Panc1 (cell line): ENCODE results near the gene UBAC2. TPM values are rescaled to one million over a fixed set of nuclear protein-coding genes. Genes with fewer than 3 reads are reported as not detected.

Source experiments
- ATAC-seq: fragments of 200-7000 bp; cut with Tn5 transposase; 2 replicates; pipeline ENCODE4 v1.9.1; 2020; ENCODE audit warnings: mild to moderate bottlenecking, moderate library complexity
- BruUV-seq: library from RNA; stranded (reverse); fragments of 400-500 nt; replicated peaks from 2 replicates; lab custom pipeline; 2021; lab: Mats Ljungman, UMichigan
- CTCF ChIA-PET: fragments of 300-600 bp; sonication (Branson Sonifier 250); formaldehyde crosslinking; loops from one replicate; lab custom pipeline; 2022; ENCODE audit warnings: antibody characterized with exemption; lab: Charles Lee
- POLR2A ChIA-PET: fragments of 300-600 bp; sonication (Branson Sonifier 250); formaldehyde crosslinking; loops from one replicate; lab custom pipeline; 2022; ENCODE audit warnings: antibody characterized with exemption; lab: Charles Lee
- DNase-seq: peaks from one replicate; pipeline ENCODE4 v3.0.0-alpha.2; 2010; ENCODE audit warnings: low read depth, low spot score
- H3K27ac ChIP-seq: 2 replicates; pipeline ENCODE4 v1.5.1; 2011; ENCODE audit warnings: mild to moderate bottlenecking, low read length, inconsistent platforms
- H3K27me3 ChIP-seq: fragments of 200-500 bp; sonication (Bioruptor generic); 2 replicates; pipeline ENCODE4 v1.6.0; 2014; ENCODE audit warnings: low read length, inconsistent platforms; ENCODE audit not compliant: control insufficient read depth, insufficient read depth
- H3K36me3 ChIP-seq: fragments of 200-500 bp; sonication (Bioruptor generic); 2 replicates; pipeline ENCODE4 v1.5.1; 2014; ENCODE audit warnings: inconsistent platforms, mild to moderate bottlenecking, low read length, moderate library complexity; ENCODE audit not compliant: control insufficient read depth, insufficient read depth
- H3K4me1 ChIP-seq: 2 replicates; pipeline ENCODE4 v1.5.1; 2011; ENCODE audit warnings: inconsistent platforms, mild to moderate bottlenecking, low read length, moderate library complexity; ENCODE audit not compliant: control insufficient read depth, insufficient read depth
- H3K4me3 ChIP-seq, 2 experiments: 2 replicates each; pipeline ENCODE4 v1.5.1; 2011 to 2012; ENCODE audit warnings: low read depth in 2 of 2, low read length in 2 of 2, mild to moderate bottlenecking in 2 of 2, inconsistent platforms in 1 of 2, moderate library complexity in 1 of 2
- H3K9me3 ChIP-seq: fragments of 200-500 bp; sonication (Bioruptor generic); 2 replicates; pipeline ENCODE4 v1.5.1; 2014; ENCODE audit warnings: low read depth, mild to moderate bottlenecking, inconsistent platforms, low read length, moderate library complexity; ENCODE audit not compliant: control insufficient read depth, insufficient read depth
- POLR2AphosphoS5 ChIP-seq: IDR thresholded peaks from 2 replicates; pipeline ENCODE4 v1.6.1; 2012; ENCODE audit warnings: mild to moderate bottlenecking, low read depth, low read length, moderate library complexity
- SIN3A ChIP-seq: IDR thresholded peaks from 2 replicates; pipeline ENCODE4 v1.6.1; 2012; ENCODE audit warnings: low read depth, mild to moderate bottlenecking, low read length, moderate library complexity, borderline replicate concordance; ENCODE audit not compliant: insufficient read depth
- TCF7L2 ChIP-seq: IDR thresholded peaks from 2 replicates; pipeline ENCODE4 v1.6.1; 2011; ENCODE audit warnings: mild to moderate bottlenecking, low read depth, low read length, inconsistent platforms
- in situ Hi-C: cut with HindIII; loops from 2 replicates; pipeline ENCODE4 v1.10.0; 2016; ENCODE audit warnings: low sequenced_read_pairs, low pct_unique_long_range_greater_than_20kb
- intact Hi-C: fragments of 100-400 bp; cut with micrococcal nuclease; formaldehyde crosslinking; loops from one replicate; pipeline ENCODE4 v1.10.0; 2022; ENCODE audit not compliant: unreplicated experiment
- total RNA-seq: library from RNA; stranded (reverse); gene quantifications from one replicate; pipeline ENCODE4 v1.2.1, GENCODE V29; 2021; ENCODE audit not compliant: unreplicated experiment
- TF ChIP-seq, protein P1 (sequence below): fragments of 450-650 bp; IDR thresholded peaks from 2 replicates; pipeline ENCODE4 v1.5.1; 2017; ENCODE audit warnings: mild to moderate bottlenecking
- TF ChIP-seq, protein P2 (sequence below), 2 experiments: IDR thresholded peaks; 2 replicates each; pipeline ENCODE4 v1.6.1; 2011 to 2012; ENCODE audit warnings: low read depth in 2 of 2, control low read depth in 1 of 2, low read length in 1 of 2, mild to moderate bottlenecking in 1 of 2, moderate library complexity in 1 of 2; ENCODE audit not compliant: insufficient read depth in 1 of 2

UBAC2 gene
- total RNA-seq, 1 experiment from 2014 or later, result 40.8 TPM

DNA sequence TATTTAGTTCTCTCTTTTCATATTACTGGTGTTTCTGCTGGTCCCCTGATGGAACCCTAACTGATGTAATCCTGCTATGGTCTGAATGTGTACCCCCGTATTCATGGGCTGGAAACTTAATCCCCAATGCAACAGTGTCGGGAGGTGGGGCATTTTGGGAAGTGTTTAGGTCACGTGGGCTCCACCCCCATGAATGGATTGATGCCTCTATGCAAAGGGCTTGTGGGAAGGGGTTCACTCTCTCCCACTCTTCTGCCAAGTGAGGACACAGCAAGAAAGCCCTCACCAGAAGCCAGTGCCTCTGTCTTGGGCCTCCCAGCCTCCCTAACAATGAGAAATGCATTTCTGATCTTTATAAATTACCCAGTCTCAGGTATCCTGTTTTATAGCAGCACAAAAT lies 21.2 kb upstream of the UBAC2 start:
- Histone ChIP-seq H3K9me3 (no peaks in the 10 kb centered on the region), H3K27ac (no peak overlapping the region), H3K4me1 (no peaks in the 10 kb centered on the region), H3K36me3 (no peaks in the 10 kb centered on the region), H3K27me3 (no peaks in the 10 kb centered on the region; the same call in 1 of the 2 replicates), H3K4me3 (no peak overlapping the region)
- in situ Hi-C loops, result no loop called here
- intact Hi-C loops, result loop anchor here (5.0 kb wide), 1 partner anchor 88 kb away; no protein-coding TSS in a partner anchor
- no peak for TF ChIP-seq TCF7L2
- BruUV-seq, result no TSS peak
- CTCF ChIA-PET, result no interaction called here
- POLR2A ChIA-PET, result no interaction called here
- no peak for ATAC-seq
- no peak for DNase-seq

DNA sequence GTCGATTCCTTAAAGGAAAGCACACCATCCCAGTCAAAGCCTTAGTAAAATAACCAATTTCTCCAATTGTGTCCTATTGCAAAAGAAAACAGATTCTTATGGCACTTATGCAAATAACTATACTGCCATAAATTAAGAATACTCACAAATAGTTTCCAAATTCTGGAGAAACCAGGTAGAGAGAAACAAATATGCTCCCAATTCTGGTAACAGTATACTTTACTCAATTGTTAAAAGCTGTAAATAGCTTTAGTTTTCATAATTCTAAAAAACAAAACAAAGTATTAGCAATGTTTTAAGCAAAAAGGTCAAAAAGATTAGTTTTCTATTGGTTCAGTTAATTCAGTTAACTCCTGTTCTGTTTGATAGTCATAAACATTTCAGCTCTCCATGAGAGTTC lies 18.2 kb upstream of the UBAC2 start:
- ChIA-PET CTCF (no interaction called here), POLR2A (no interaction called here)
- ATAC-seq, result no peak
- no peaks in the 10 kb centered on the region for H3K27me3 ChIP-seq
- no peak overlapping the region for H3K27ac ChIP-seq
- H3K4me1 ChIP-seq, result no peaks in the 10 kb centered on the region
- BruUV-seq, result no TSS peak
- DNase-seq, result no peak
- in situ Hi-C loops, result no loop called here
- TF ChIP-seq POLR2AphosphoS5 (no peak), TCF7L2 (no peak), SIN3A (no peak)
- TF ChIP-seq, protein P1, sequence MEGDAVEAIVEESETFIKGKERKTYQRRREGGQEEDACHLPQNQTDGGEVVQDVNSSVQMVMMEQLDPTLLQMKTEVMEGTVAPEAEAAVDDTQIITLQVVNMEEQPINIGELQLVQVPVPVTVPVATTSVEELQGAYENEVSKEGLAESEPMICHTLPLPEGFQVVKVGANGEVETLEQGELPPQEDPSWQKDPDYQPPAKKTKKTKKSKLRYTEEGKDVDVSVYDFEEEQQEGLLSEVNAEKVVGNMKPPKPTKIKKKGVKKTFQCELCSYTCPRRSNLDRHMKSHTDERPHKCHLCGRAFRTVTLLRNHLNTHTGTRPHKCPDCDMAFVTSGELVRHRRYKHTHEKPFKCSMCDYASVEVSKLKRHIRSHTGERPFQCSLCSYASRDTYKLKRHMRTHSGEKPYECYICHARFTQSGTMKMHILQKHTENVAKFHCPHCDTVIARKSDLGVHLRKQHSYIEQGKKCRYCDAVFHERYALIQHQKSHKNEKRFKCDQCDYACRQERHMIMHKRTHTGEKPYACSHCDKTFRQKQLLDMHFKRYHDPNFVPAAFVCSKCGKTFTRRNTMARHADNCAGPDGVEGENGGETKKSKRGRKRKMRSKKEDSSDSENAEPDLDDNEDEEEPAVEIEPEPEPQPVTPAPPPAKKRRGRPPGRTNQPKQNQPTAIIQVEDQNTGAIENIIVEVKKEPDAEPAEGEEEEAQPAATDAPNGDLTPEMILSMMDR, result no peak
- TF ChIP-seq, protein P2, sequence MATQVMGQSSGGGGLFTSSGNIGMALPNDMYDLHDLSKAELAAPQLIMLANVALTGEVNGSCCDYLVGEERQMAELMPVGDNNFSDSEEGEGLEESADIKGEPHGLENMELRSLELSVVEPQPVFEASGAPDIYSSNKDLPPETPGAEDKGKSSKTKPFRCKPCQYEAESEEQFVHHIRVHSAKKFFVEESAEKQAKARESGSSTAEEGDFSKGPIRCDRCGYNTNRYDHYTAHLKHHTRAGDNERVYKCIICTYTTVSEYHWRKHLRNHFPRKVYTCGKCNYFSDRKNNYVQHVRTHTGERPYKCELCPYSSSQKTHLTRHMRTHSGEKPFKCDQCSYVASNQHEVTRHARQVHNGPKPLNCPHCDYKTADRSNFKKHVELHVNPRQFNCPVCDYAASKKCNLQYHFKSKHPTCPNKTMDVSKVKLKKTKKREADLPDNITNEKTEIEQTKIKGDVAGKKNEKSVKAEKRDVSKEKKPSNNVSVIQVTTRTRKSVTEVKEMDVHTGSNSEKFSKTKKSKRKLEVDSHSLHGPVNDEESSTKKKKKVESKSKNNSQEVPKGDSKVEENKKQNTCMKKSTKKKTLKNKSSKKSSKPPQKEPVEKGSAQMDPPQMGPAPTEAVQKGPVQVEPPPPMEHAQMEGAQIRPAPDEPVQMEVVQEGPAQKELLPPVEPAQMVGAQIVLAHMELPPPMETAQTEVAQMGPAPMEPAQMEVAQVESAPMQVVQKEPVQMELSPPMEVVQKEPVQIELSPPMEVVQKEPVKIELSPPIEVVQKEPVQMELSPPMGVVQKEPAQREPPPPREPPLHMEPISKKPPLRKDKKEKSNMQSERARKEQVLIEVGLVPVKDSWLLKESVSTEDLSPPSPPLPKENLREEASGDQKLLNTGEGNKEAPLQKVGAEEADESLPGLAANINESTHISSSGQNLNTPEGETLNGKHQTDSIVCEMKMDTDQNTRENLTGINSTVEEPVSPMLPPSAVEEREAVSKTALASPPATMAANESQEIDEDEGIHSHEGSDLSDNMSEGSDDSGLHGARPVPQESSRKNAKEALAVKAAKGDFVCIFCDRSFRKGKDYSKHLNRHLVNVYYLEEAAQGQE (IDR thresholded peaks at IDR 0.05; ENCODE audit: insufficient read depth in 1 of 2, low read depth in 2 of 2, low read length in 1 of 2), result no peak
- no peaks in the 10 kb centered on the region for H3K9me3 ChIP-seq
- no peaks in the 10 kb centered on the region for H3K36me3 ChIP-seq
- intact Hi-C loops, result no loop called here
- no peak overlapping the region for H3K4me3 ChIP-seq

DNA sequence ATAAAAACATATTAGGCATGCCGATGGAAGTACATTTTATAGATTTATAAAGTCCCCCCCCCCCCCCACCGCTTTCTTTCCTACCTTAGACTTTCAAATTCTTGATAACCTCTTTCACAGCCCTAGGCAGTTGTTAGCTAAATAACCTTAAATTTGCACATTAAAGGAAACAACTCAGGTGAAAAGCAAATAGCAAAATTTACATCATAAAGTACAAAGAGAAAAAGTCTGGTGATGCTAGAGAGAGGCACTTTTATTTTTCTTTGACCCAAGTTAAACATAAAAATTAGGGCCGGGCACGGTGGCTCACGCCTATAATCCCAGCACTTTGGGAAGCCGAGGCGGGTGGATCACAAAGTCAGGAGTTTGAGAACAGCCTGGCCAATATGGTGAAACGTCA lies 15.0 kb upstream of the UBAC2 start:
- CTCF ChIA-PET, result interaction anchor here (0.8 kb wide), 1 partner anchor 84 kb away, joined by 4 read pairs; no protein-coding TSS in a partner anchor
- H3K4me3 ChIP-seq, result no peak overlapping the region
- no peak overlapping the region for H3K27ac ChIP-seq
- POLR2A ChIA-PET, result interaction anchor here (0.6 kb wide), 1 partner anchor 64 kb away, joined by 3 read pairs; no protein-coding TSS in a partner anchor
- DNase-seq, result no peak
- no peak for ATAC-seq
- no peaks in the 10 kb centered on the region for H3K4me1 ChIP-seq
- H3K9me3 ChIP-seq, result no peaks in the 10 kb centered on the region
- H3K27me3 ChIP-seq, result no peaks in the 10 kb centered on the region
- intact Hi-C loops (no loop called here), in situ Hi-C loops (no loop called here)
- H3K36me3 ChIP-seq, result no peaks in the 10 kb centered on the region
- no TSS peak for BruUV-seq
- TF ChIP-seq POLR2AphosphoS5, result no peak
- TF ChIP-seq, protein P2 (IDR thresholded peaks at IDR 0.05; ENCODE audit: insufficient read depth in 1 of 2, low read depth in 2 of 2, low read length in 1 of 2), result no peak
- TF ChIP-seq TCF7L2, result no peak
- no peak for TF ChIP-seq SIN3A
- TF ChIP-seq, protein P1, result no peak
